Muscle of leg (tissue), 11 donors: ENCODE data around the gene PMPCA. TPM values are rescaled to one million over a fixed set of nuclear protein-coding genes. Genes with fewer than 3 reads are reported as not detected.

Experiments used
- DNase-seq: peaks from one replicate; pipeline ENCODE4 v3.0.0; 2013
- H3K27ac ChIP-seq: one replicate; pipeline ENCODE4 v1.5.1; 2013; ENCODE audit warnings: mild to moderate bottlenecking, low read length, control low read depth
- H3K27me3 ChIP-seq: one replicate; pipeline ENCODE4 v1.6.1; 2013; ENCODE audit warnings: low read length; ENCODE audit not compliant: control insufficient read depth, insufficient read depth
- H3K36me3 ChIP-seq: one replicate; pipeline ENCODE4 v1.6.1; 2013; ENCODE audit warnings: low read length; ENCODE audit not compliant: control insufficient read depth, insufficient read depth
- H3K4me1 ChIP-seq: one replicate; pipeline ENCODE4 v1.6.1; 2013; ENCODE audit warnings: low read length; ENCODE audit not compliant: control insufficient read depth, insufficient read depth
- H3K4me3 ChIP-seq: one replicate; pipeline ENCODE4 v1.5.1; 2013; ENCODE audit warnings: low read length, control low read depth
- H3K9me3 ChIP-seq: replicated peaks from 2 replicates; pipeline ENCODE4 v1.6.1; 2013; ENCODE audit warnings: low read depth, low read length; ENCODE audit not compliant: control insufficient read depth
- WGBS: methylation state at CpG from one replicate; pipeline ENCODE4 v1.1.5; 2013; ENCODE audit warnings: missing lambda C conversion rate; ENCODE audit not compliant: insufficient coverage; 5-methylcytosine and 5-hydroxymethylcytosine counted together
- polyA plus RNA-seq, 8 donors: library from polyadenylated mRNA; unstranded; fragments of 120-200 nt; gene quantifications; one replicate each; pipeline versions ENCODE4 v1.2.1 to v1.2.3, GENCODE V29; 2013; ENCODE audit warnings: inconsistent platforms in 1 of 8, low replicate concordance in 1 of 8; ENCODE audit not compliant: insufficient read length in 8 of 8, insufficient read depth in 1 of 8
- total RNA-seq: library from RNA; stranded (reverse); fragments of 120-200 nt; gene quantifications from one replicate; pipeline ENCODE4 v1.2.4, GENCODE V29; 2013

PMPCA gene
- total and polyA plus RNA-seq, 9 donors: 24.6 to 49.9 (median 40.4) TPM

GRCh38 chr9:136365775-136366222 lies 44.7 kb upstream of the PMPCA start:
- Histone ChIP-seq H3K4me3 (no peak overlapping the region), H3K4me1 (peaks cover 42% of the 10 kb centered on the region), H3K27me3 (peaks cover 9% of the 10 kb centered on the region), H3K36me3 (peaks cover 4% of the 10 kb centered on the region), H3K27ac (no peak overlapping the region), H3K9me3 (no peaks in the 10 kb centered on the region)
- WGBS: 64% methylated on average over 9 of the region's 9 CpGs
- peak; percentile 29 for DNase-seq

GRCh38 chr9:136366826-136367225 lies 43.6 kb upstream of the PMPCA start:
- Histone ChIP-seq H3K27ac (no peak overlapping the region), H3K4me3 (no peak overlapping the region), H3K9me3 (no peaks in the 10 kb centered on the region), H3K27me3 (peaks cover 9% of the 10 kb centered on the region), H3K4me1 (peaks cover 32% of the 10 kb centered on the region), H3K36me3 (no peaks in the 10 kb centered on the region)
- no peak for DNase-seq
- WGBS: 85% methylated on average over 7 of the region's 9 CpGs

DNA sequence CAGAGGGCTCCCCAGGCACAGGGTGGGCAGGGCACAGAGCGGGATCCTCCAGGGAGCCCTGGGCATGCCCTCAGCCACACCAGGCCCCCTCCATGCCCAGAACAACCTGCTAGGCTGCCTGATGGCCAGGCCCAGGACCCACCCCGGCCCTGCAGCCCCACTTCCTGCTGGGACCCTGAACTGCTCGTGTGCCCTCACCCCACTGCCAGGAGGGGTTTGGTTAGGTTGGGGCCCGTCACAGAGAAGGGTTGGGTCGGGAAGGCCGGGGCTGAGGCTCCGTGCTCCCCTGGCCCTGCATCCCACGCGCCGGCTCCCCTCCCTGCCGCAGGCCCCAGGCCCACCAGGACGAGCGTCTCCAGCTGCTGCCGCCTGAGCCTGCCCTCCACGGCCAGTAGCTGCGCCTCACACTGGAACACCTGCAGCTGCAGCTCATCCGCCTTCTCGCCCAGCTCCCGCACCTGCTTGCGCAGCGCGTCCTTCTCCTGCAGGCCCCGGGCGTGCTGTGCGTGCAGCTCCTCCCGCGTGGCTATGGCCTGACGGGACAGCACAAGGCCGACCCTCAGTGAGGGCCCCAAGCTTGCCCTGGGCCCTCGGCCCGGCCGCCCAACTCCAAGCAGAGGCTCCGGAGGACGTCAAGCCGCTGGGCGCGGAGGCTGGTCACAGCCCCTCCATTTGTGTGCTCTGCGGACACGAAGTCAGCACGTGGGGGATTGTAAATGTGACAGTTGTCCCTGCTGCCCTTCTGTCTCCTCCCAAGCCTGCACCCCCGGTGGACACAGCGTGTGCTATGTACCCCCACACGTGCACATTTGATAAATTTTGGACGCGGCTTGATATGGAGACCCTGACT lies 42.9 kb upstream of the PMPCA start:
- H3K9me3 ChIP-seq: no peaks in the 10 kb centered on the region
- peaks cover 31% of the 10 kb centered on the region for H3K4me1 ChIP-seq
- peaks cover 9% of the 10 kb centered on the region for H3K27me3 ChIP-seq
- no peak for DNase-seq
- no peak overlapping the region for H3K27ac ChIP-seq
- H3K4me3 ChIP-seq: no peak overlapping the region
- 69% methylated on average over 44 of the region's 45 CpGs for WGBS
- H3K36me3 ChIP-seq: no peaks in the 10 kb centered on the region

DNA sequence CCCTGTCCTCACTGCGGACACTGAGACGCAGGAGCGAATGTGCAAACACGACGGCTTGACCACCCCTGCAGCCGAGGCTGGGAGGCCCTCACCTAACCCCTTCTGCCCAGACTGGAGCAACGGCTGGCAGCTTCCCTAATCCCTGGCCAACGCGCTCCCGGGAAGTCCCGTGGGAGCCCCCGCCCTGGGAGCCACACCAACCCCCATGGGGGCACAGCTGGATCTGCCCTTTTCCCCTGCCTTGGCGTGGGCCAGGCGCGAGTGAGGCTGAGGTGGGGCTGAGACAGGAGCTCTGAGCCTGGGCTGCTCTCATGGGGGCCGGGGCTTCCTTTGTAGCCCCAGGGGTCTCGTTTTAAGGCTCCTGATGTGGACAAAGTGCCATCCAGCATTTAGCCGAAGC lies 42.3 kb upstream of the PMPCA start:
- no peaks in the 10 kb centered on the region for H3K36me3 ChIP-seq
- H3K4me1 ChIP-seq: peaks cover 33% of the 10 kb centered on the region
- H3K27me3 ChIP-seq: peaks cover 9% of the 10 kb centered on the region
- H3K4me3 ChIP-seq: no peak overlapping the region
- no peak for DNase-seq
- H3K27ac ChIP-seq: no peak overlapping the region
- H3K9me3 ChIP-seq: no peaks in the 10 kb centered on the region
- WGBS: 63% methylated on average over 17 of the region's 18 CpGs

DNA sequence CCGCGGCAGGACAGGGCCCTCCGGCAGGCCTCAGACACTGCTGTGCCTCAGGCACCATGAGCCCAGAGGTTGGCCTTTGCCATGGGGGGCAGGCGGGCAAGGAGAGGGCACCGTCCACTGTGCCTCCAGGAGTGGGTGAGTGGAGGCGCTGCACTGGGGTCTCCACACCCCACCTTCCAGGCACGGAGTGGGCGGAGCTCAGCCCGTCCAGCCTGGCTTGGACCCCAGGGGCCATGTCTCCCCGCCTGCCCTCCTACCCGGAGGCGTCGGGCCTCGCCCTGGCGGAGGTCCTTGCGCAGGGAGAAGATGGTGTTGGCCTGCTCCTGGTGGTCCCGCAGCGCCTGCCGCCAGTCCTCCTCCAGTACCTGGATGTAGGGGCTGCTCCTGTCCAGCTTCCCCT lies 40.4 kb upstream of the PMPCA start:
- WGBS: 88% methylated on average over 17 of the region's 19 CpGs
- Histone ChIP-seq H3K4me1 (peaks cover 27% of the 10 kb centered on the region), H3K27me3 (peaks cover 1% of the 10 kb centered on the region), H3K4me3 (no peak overlapping the region), H3K36me3 (no peaks in the 10 kb centered on the region), H3K27ac (no peak overlapping the region), H3K9me3 (no peaks in the 10 kb centered on the region)
- no peak for DNase-seq

- WGBS: 89% methylated on average over 54 of the region's 54 CpGs
- no peaks in the 10 kb centered on the region for H3K27me3 ChIP-seq
- H3K27ac ChIP-seq: no peak overlapping the region
- no peaks in the 10 kb centered on the region for H3K36me3 ChIP-seq
- no peak for DNase-seq
- peaks cover 19% of the 10 kb centered on the region for H3K4me1 ChIP-seq
- no peaks in the 10 kb centered on the region for H3K9me3 ChIP-seq
- no peak overlapping the region for H3K4me3 ChIP-seq
Observed at GRCh38 chr9:136370687-136371532, 39.5 kb upstream of the PMPCA start.

DNA sequence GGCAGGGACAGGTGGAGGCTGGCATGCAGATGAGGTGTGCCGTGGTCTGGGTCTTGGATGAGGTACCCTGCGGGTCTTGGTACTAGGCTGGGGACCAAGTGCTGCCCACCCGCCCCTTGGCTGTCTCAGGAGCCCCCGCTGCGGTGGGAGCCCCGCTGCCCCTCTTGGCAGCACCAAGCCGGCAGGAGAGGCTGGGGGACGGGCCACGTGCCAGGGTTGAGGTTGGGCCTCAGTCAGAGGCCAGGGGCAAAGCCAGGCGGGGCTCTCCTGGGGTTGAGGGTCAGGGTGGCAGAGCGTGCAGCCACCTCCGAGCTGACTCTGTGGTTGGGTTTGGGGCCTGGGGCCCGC lies 39.0 kb upstream of the PMPCA start:
- 87% methylated on average over 13 of the region's 13 CpGs for WGBS
- Histone ChIP-seq H3K27ac (no peak overlapping the region), H3K4me3 (no peak overlapping the region), H3K36me3 (no peaks in the 10 kb centered on the region), H3K27me3 (no peaks in the 10 kb centered on the region), H3K4me1 (peaks cover 19% of the 10 kb centered on the region), H3K9me3 (no peaks in the 10 kb centered on the region)
- no peak for DNase-seq

DNA sequence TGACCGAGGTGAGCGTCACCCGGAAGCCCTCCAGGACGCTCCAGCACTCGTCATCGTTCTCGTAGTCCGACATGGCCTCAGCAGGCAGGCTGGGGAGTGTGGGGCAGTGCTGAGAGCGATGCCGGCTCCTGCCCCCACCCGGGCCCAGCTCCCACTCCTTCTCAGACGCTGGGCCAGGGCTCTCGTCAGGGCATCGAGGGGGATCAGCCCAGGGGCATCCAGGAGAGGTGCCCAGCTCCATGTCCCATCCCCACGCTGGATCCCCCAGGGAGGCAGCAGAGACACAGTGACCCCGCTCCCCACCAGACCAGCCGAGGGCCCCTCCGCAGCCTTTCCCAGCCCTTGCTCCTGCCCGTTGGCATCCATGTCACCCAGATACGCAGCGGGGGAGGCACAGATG lies 38.5 kb upstream of the PMPCA start:
- Histone ChIP-seq H3K27me3 (no peaks in the 10 kb centered on the region), H3K4me3 (no peak overlapping the region), H3K9me3 (no peaks in the 10 kb centered on the region), H3K36me3 (peaks cover under 1% of the 10 kb centered on the region), H3K27ac (no peak overlapping the region), H3K4me1 (peaks cover 19% of the 10 kb centered on the region)
- WGBS: 85% methylated on average over 17 of the region's 21 CpGs
- DNase-seq: no peak

DNA sequence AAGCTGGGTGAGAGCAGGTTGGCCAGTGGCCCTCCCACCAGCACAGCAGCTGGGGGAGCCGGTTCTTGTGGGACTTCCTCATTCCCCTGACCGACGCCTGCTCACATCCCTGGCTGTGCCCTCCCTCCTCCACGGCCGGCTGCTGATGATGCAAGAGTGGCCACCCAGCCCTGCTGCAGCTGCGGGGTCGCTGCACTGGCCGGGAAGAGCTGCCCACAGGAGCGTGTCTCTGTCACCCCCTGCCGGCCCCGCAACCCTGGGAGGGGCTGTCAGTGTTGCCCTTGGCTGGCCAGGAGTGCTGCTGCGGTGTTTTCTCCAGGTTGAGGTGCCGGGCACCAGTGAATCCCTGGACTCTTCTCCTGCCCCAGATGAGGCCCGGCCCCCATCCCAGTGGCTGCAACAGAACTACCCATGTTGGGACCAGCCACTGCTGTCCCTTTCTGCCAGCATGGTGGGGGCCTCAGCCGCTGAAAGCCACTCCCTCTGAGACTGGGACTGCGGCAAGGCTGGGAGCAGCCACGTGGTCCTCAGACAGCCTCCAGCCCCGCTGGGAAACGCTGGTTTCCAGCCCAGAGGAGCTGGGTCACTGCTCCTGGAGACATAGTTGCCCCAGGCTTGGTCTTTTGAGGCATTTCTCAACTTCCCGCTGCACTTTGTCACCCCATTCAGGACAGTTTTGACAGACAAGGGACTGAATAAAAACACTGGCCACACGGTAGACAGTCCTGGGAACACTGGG lies 37.7 kb upstream of the PMPCA start:
- Histone ChIP-seq H3K27ac (no peak overlapping the region), H3K4me3 (peak overlapping the region; percentile 21)
- DNase-seq: peak; percentile 74

More for the DNA sequence above, 37.7 kb upstream of the PMPCA start:
- H3K9me3 ChIP-seq: no peaks in the 10 kb centered on the region
- no peaks in the 10 kb centered on the region for H3K27me3 ChIP-seq
- WGBS: 21% methylated on average over 21 of the region's 21 CpGs
- H3K36me3 ChIP-seq: peaks cover 4% of the 10 kb centered on the region
- peaks cover 19% of the 10 kb centered on the region for H3K4me1 ChIP-seq
